ENCODE data around the gene TESPA1. TPM values are rescaled to one million over a fixed set of nuclear protein-coding genes. Genes with fewer than 3 reads are reported as not detected.

TESPA1 gene
- total RNA-seq, 4 donors from 2014 or later = 1.6 to 15.3 (median 4.3) TPM

GRCh38 chr12:54954228-54954627, 30.3 kb downstream of the TESPA1 start:
- in situ Hi-C loops (cut with MboI; ENCODE audit: low pct_ligation_motif_present in 1 of 4, low pct_unique_long_range_greater_than_20kb in 1 of 4, low sequenced_read_pairs in 3 of 4) = loop anchor here (10.0 to 25.0 kb wide), 5 partner anchors 99 to 367 kb away; partner anchors contain the start of genes MUCL1 (in 1 of the 4) and PPP1R1A (in 1 of the 4)
- Histone ChIP-seq H3K27me3 (peaks cover 8% of the 10 kb centered on the region), H3K36me3 (no peaks in the 10 kb centered on the region), H3K4me3 (no peak overlapping the region), H3K27ac (no peak overlapping the region), H3K9me3 (no peaks in the 10 kb centered on the region), H3K4me1 (no peaks in the 10 kb centered on the region)
- no peak for DNase-seq
- intact Hi-C loops (cut with DNase I; ENCODE audit: low total_unique reads) = loop anchor here (10.0 kb wide), 1 partner anchor 249 kb away; no protein-coding TSS in a partner anchor
- TF ChIP-seq POLR2A (IDR thresholded peaks at IDR 0.05) (no peak), CTCF (IDR thresholded peaks at IDR 0.05) (no peak), EP300 (IDR thresholded peaks at IDR 0.05; ENCODE audit: low read depth) (no peak), POLR2AphosphoS5 (IDR thresholded peaks at IDR 0.05) (no peak)

GRCh38 chr12:54950071-54950727, 34.4 kb downstream of the TESPA1 start:
- 95 to 100% methylated on average over 1 of the region's 1 CpG for WGBS, 2 donors (ENCODE audit: low coverage in 1 of 2)

DNA sequence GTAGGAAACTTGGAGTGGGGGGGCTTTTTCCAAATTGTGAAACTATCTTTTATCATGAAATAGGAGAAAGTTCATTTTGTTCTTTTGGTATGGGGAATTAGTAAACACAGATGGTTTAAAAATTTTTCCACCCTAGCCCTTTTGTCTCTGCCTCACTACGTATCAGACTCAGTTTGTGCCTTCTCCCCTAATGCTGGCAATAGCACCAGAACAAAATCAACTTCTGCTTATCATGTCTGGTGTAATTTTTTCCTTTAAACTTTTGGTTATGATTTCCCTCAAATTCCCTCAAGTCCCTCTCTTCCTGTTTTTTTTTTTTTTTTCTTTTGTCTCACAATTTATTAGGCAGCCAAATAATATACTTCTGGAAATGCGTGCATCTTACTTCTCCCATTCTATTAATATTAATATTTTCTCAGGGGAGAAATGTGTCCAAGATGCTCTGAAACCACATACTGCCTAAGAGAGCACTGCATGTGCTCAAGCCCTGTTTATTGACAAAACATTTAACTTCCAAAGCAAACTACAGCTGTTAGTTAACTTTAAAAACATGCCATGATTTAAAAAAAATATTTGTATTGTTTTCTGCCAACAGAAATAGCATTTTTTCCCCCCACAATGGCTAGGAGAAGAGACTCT, 35.4 kb downstream of the TESPA1 start:
- no peak for DNase-seq
- H3K36me3 ChIP-seq = no peaks in the 10 kb centered on the region
- in situ Hi-C loops (cut with MboI; ENCODE audit: low pct_ligation_motif_present in 1 of 4, low pct_unique_long_range_greater_than_20kb in 1 of 4, low sequenced_read_pairs in 3 of 4) (no loop called here), intact Hi-C loops (cut with DNase I; ENCODE audit: low total_unique reads) (no loop called here)
- H3K4me3 ChIP-seq = no peak overlapping the region
- H3K4me1 ChIP-seq = no peaks in the 10 kb centered on the region
- no peak for TF ChIP-seq POLR2A (IDR thresholded peaks at IDR 0.05)
- TF ChIP-seq EP300 (IDR thresholded peaks at IDR 0.05; ENCODE audit: low read depth) = no peak
- no peak for TF ChIP-seq POLR2AphosphoS5 (IDR thresholded peaks at IDR 0.05)
- 61 to 100% methylated on average over 2 of the region's 2 CpGs for WGBS, 2 donors (ENCODE audit: low coverage in 1 of 2)
- no peaks in the 10 kb centered on the region for H3K27me3 ChIP-seq
- H3K27ac ChIP-seq = no peak overlapping the region
- no peaks in the 10 kb centered on the region for H3K9me3 ChIP-seq

More at GRCh38 chr12:54950071-54950727, 34.4 kb downstream of the TESPA1 start:
- no peak for DNase-seq
- Histone ChIP-seq H3K4me1 (no peaks in the 10 kb centered on the region), H3K9me3 (no peaks in the 10 kb centered on the region), H3K4me3 (no peak overlapping the region), H3K27me3 (no peaks in the 10 kb centered on the region), H3K36me3 (no peaks in the 10 kb centered on the region), H3K27ac (no peak overlapping the region)
- intact Hi-C loops (cut with DNase I; ENCODE audit: low total_unique reads) (loop anchor here (10.0 kb wide), 1 partner anchor 245 kb away; no protein-coding TSS in a partner anchor), in situ Hi-C loops (cut with MboI; ENCODE audit: low pct_ligation_motif_present in 1 of 4, low pct_unique_long_range_greater_than_20kb in 1 of 4, low sequenced_read_pairs in 3 of 4) (loop anchor here (10.0 to 25.0 kb wide), 5 partner anchors 95 to 363 kb away; partner anchors contain the start of genes MUCL1 (in 1 of the 4) and PPP1R1A (in 1 of the 4))
- TF ChIP-seq CTCF (IDR thresholded peaks at IDR 0.05) (no peak), EP300 (IDR thresholded peaks at IDR 0.05; ENCODE audit: low read depth) (no peak), POLR2A (IDR thresholded peaks at IDR 0.05) (no peak), POLR2AphosphoS5 (IDR thresholded peaks at IDR 0.05) (no peak)

GRCh38 chr12:54948171-54948570, 36.4 kb downstream of the TESPA1 start:
- Histone ChIP-seq H3K27me3 (no peaks in the 10 kb centered on the region), H3K27ac (no peak overlapping the region), H3K36me3 (no peaks in the 10 kb centered on the region), H3K9me3 (no peaks in the 10 kb centered on the region), H3K4me3 (no peak overlapping the region), H3K4me1 (no peaks in the 10 kb centered on the region)
- in situ Hi-C loops (cut with MboI; ENCODE audit: low pct_ligation_motif_present in 1 of 4, low pct_unique_long_range_greater_than_20kb in 1 of 4, low sequenced_read_pairs in 3 of 4) (no loop called here), intact Hi-C loops (cut with DNase I; ENCODE audit: low total_unique reads) (no loop called here)
- WGBS, 2 donors (ENCODE audit: low coverage in 1 of 2) = 63 to 96% methylated on average over 1 of the region's 1 CpG
- DNase-seq = no peak
- TF ChIP-seq POLR2A (IDR thresholded peaks at IDR 0.05) = no peak
- no peak for TF ChIP-seq EP300 (IDR thresholded peaks at IDR 0.05; ENCODE audit: low read depth)
- no peak for TF ChIP-seq CTCF (IDR thresholded peaks at IDR 0.05)
- TF ChIP-seq POLR2AphosphoS5 (IDR thresholded peaks at IDR 0.05) = no peak

Data from transverse colon (tissue), 4 donors.